Stimulated activated CD4-positive, alpha-beta T cell treated with anti-CD3 and anti-CD28 coated beads, TNF-alpha, amount 100 ng/mL, for 1 hour (primary cell): ENCODE measurements around the gene PCDHB7.
"Not testable (repeated sequence)": the region's sequence is repeated elsewhere in the genome, so short reads cannot be mapped to it uniquely, and the experiment has no call there.

Experiments used
- DNase-seq, 3 donors: peaks; one replicate each; pipeline ENCODE4 v3.0.0-alpha.2; 2020; ENCODE audit warnings: low read depth in 3 of 3, low spot score in 1 of 3

Gene PCDHB7

DNA sequence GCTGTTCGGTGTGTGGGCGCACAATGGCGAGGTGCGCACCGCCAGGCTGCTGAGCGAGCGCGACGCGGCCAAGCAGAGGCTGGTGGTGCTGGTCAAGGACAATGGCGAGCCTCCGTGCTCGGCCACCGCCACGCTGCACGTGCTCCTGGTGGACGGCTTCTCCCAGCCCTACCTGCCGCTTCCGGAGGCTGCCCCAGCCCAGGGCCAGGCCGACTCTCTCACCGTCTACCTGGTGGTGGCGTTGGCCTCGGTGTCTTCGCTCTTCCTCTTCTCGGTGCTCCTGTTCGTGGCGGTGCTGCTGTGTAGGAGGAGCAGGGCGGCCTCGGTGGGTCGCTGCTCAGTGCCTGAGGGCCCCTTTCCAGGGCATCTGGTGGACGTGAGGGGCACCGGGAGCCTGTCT is 7.4 kb downstream of the PCDHB7 start:
- not testable (repeated sequence) for DNase-seq

DNA sequence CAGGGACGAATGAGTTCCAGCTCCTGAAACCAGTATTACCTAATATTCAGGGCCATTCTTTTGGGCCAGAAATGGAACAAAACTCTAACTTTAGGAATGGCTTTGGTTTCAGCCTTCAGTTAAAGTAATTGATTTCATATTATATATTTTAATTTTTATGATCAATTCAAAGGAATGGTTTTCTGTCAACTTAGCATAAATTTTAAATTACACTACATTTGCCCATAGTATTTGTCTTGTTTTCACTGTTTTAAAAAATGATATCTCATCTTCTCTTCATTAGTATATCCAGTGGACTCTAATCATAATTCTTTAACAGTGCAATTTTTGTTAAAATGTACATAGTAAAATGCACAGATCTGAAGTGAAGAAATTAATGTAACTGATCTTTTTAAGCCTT is 7.9 kb downstream of the PCDHB7 start:
- DNase-seq: no peak

DNA sequence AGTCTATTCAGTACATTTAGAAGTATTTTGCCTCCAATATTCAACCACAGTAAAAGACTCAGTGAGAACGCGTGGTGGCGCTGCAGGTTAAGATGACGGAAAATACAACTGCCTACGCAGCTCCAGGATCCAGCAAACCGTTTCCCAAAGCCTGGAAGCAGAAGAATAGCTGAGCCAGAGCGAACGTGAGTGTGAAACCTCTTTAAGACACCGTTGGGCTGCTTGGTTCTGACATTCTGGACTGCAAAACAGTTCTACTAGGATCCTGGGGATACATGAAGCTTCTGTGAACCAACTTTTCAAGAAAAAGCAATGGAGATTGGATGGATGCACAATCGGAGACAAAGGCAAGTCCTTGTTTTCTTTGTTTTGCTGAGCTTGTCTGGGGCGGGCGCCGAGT is 9.8 kb downstream of the PCDHB7 start, which contains the start of gene PCDHB16:
PCDHB16 (plus strand) TSS at position 140 of the 400 bp plus-strand sequence; CDS start at position 313, 173 bp downstream.
- no peak for DNase-seq

DNA sequence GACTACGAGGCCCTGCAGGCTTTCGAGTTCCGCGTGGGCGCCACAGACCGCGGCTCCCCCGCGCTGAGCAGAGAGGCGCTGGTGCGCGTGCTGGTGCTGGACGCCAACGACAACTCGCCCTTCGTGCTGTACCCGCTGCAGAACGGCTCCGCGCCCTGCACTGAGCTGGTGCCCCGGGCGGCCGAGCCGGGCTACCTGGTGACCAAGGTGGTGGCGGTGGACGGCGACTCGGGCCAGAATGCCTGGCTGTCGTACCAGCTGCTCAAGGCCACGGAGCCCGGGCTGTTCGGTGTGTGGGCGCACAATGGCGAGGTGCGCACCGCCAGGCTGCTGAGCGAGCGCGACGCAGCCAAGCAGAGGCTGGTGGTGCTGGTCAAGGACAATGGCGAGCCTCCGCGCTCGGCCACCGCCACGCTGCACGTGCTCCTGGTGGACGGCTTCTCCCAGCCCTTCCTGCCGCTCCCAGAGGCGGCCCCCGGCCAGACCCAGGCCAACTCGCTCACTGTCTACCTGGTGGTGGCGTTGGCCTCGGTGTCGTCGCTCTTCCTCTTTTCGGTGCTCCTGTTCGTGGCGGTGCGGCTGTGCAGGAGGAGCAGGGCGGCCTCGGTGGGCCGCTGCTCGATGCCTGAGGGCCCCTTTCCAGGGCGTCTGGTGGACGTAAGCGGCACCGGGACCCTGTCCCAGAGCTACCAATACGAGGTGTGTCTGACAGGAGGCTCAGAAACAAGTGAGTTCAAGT is 11.8 kb downstream of the PCDHB7 start:
- not testable (repeated sequence) for DNase-seq

DNA sequence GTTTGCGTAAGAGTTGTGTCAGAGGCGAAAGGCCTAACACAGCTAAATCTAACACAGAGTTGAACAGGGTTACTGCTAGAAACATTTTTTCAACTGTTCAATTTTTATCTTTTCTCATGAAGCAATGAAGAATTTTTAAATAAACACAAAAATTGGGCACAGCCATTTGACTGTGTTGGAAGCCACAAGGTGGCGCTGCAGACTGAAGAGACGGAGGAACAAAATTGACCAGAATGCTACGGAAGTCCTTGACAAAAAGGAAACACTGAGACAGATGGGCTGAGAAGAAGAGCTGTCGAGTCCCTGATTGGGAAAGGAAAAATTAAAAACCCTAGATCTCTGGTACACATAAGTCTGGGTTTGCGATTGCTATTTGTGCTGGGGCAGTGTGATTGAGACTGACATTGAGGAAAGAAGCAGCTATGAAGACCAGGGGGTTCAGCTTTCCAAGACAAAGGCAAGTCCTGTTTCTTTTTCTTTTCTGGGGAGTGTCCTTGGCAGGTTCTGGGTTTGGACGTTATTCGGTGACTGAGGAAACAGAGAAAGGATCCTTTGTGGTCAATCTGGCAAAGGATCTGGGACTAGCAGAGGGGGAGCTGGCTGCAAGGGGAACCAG is 14.6 kb downstream of the PCDHB7 start, which contains the start of gene PCDHB9:
PCDHB9 (plus strand) TSS at position 265 of the 616 bp plus-strand sequence; CDS start at position 423, 158 bp downstream.
- DNase-seq: no peak

DNA sequence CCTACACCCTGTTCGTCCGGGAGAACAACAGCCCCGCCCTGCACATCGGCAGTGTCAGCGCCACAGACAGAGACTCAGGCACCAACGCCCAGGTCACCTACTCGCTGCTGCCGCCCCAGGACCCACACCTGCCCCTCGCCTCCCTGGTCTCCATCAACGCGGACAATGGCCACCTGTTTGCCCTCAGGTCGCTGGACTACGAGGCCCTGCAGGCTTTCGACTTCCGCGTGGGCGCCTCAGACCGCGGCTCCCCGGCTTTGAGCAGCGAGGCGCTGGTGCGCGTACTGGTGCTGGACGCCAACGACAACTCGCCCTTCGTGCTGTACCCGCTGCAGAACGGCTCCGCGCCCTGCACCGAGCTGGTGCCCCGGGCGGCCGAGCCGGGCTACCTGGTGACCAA is 16.2 kb downstream of the PCDHB7 start:
- not testable (repeated sequence) for DNase-seq

DNA sequence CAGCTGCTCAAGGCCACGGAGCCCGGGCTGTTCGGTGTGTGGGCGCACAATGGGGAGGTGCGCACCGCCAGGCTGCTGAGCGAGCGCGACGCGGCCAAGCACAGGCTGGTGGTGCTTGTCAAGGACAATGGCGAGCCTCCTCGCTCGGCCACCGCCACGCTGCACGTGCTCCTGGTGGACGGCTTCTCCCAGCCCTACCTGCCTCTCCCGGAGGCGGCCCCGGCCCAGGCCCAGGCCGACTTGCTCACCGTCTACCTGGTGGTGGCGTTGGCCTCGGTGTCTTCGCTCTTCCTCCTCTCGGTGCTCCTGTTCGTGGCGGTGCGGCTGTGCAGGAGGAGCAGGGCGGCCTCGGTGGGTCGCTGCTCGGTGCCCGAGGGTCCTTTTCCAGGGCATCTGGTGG is 16.7 kb downstream of the PCDHB7 start:
- DNase-seq: not testable (repeated sequence)

DNA sequence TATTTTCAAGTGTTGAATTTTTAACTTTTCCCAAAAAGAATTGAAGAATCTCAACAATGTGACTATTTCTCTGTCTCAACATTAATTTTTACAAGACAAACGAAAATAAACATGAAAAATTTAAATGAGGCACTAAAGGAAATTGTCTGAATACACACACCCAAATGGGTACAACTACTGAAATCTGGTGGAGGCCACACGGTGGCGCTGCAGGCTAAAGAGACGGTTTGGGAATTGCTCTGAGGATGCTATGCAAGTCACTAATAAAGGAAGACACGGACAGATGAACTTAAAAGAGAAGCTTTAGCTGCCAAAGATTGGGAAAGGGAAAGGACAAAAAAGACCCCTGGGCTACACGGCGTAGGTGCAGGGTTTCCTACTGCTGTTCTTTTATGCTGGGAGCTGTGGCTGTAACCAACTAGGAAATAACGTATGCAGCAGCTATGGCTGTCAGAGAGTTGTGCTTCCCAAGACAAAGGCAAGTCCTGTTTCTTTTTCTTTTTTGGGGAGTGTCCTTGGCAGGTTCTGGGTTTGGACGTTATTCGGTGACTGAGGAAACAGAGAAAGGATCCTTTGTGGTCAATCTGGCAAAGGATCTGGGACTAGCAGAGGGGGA is 19.8 kb downstream of the PCDHB7 start, which contains the start of gene PCDHB10:
PCDHB10 (plus strand) TSS at position 244 of the 616 bp plus-strand sequence; CDS start at position 444, 200 bp downstream.
- DNase-seq: no peak

GRCh38 chr5:141194332-141194731 is 21.9 kb downstream of the PCDHB7 start:
- DNase-seq: not testable (repeated sequence)

GRCh38 chr5:141196363-141196762 is 23.9 kb downstream of the PCDHB7 start:
- no peak for DNase-seq

DNA sequence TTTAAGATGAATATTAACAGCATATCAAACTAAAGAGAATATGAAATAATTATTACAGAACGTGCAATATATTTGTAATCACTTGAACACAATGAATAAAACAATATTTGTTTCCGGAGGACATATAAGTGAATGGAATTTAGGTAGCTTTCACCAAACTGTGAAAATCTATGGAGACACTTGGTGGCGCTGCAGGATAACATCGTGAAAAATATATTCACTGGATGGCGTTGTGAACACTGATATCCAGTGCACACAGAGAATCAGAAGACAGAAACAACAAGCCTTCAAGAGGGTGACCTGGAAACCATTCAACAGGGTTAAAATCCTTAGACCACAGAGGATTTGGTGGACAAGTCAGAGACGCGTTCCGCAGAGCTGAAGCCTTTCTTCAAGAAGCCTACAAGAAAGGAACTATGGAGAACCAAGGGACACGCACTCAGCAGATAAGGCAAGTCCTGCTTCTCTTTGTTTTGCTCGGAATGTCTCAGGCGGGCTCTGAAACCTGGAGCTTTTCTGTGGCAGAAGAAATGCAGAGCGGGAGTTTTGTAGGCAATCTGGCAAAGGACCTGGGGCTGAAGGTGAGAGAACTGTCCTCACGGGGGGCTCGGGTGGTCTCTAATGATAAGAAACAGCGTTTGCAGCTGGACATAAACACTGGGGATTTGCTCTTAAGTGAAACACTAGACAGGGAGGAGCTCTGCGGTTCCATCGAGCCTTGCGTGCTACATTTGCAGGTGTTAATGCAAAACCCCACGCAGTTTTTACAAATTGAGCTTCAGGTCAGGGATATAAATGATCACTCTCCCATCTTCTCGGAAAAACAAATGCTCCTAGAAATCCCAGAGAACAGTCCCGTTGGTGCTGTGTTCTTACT is 27.2 kb downstream of the PCDHB7 start, which contains the start of gene PCDHB11:
PCDHB11 (plus strand) TSS at position 269 of the 877 bp plus-strand sequence; CDS start at position 417, 148 bp downstream.
- DNase-seq: no peak

DNA sequence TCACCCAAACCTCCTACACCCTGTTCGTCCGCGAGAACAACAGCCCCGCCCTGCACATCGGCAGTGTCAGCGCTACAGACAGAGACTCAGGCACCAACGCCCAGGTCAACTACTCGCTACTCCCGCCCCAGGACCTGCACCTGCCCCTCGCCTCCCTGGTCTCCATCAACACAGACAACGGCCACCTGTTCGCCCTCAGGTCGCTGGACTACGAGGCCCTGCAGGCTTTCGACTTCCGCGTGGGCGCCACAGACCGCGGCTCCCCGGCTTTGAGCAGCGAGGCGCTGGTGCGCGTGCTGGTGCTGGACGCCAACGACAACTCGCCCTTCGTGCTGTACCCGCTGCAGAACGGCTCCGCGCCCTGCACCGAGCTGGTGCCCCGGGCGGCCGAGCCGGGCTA is 28.7 kb downstream of the PCDHB7 start:
- DNase-seq: not testable (repeated sequence)

DNA sequence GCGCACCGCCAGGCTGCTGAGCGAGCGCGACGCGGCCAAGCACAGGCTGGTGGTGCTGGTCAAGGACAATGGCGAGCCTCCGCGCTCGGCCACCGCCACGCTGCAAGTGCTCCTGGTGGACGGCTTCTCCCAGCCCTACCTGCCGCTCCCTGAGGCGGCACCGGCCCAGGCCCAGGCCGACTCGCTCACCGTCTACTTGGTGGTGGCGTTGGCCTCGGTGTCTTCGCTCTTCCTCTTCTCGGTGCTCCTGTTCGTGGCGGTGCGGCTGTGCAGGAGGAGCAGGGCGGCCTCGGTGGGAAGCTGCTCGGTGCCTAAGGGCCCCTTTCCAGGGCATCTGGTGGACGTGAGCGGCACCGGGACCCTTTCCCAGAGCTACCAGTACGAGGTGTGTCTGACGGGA is 29.2 kb downstream of the PCDHB7 start:
- DNase-seq: not testable (repeated sequence)

GRCh38 chr5:141208478-141208877 is 36.0 kb downstream of the PCDHB7 start, which contains the start of gene PCDHB12:
Gene PCDHB12 (plus strand): TSS chr5:141208719. CDS start chr5:141208908, 189 bp downstream.
- DNase-seq: no peak

GRCh38 chr5:141210281-141210680 is 37.8 kb downstream of the PCDHB7 start:
- not testable (repeated sequence) for DNase-seq

GRCh38 chr5:141210849-141211248 is 38.4 kb downstream of the PCDHB7 start:
- not testable (repeated sequence) for DNase-seq

- DNase-seq: not testable (repeated sequence)
Measured at GRCh38 chr5:141213656-141214339, 41.4 kb downstream of the PCDHB7 start, which contains the start of gene PCDHB13. Gene PCDHB13 (plus strand): TSS chr5:141213919. CDS start chr5:141214124, 205 bp downstream.

DNA sequence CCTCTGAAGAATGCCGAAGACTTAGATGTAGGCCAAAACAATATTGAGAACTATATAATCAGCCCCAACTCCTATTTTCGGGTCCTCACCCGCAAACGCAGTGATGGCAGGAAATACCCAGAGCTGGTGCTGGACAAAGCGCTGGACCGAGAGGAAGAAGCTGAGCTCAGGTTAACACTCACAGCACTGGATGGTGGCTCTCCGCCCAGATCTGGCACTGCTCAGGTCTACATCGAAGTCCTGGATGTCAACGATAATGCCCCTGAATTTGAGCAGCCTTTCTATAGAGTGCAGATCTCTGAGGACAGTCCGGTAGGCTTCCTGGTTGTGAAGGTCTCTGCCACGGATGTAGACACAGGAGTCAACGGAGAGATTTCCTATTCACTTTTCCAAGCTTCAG is 42.1 kb downstream of the PCDHB7 start:
- not testable (repeated sequence) for DNase-seq

GRCh38 chr5:141215504-141215903 is 43.1 kb downstream of the PCDHB7 start:
- not testable (repeated sequence) for DNase-seq

DNA sequence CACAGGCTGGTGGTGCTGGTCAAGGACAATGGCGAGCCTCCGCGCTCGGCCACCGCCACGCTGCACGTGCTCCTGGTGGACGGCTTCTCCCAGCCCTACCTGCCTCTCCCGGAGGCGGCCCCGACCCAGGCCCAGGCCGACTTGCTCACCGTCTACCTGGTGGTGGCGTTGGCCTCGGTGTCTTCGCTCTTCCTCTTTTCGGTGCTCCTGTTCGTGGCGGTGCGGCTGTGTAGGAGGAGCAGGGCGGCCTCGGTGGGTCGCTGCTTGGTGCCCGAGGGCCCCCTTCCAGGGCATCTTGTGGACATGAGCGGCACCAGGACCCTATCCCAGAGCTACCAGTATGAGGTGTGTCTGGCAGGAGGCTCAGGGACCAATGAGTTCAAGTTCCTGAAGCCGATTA is 43.6 kb downstream of the PCDHB7 start:
- not testable (repeated sequence) for DNase-seq
